Measurements from ENCODE around the gene ENG. TPM values are rescaled to one million over a fixed set of nuclear protein-coding genes. Genes with fewer than 3 reads are reported as not detected.

Gene ENG
- total RNA-seq, 3 donors from 2014 or later (not counting 1 experiment from before 2014, with no cell fraction given): 8.5 to 13.6 (median 12.3) TPM

GRCh38 chr9:127772603-127773002 is 81.9 kb downstream of the ENG start:
- H3K4me1 ChIP-seq (ENCODE audit: control insufficient read depth, insufficient read depth, low read length): peaks cover 77% of the 10 kb centered on the region
- ATAC-seq (no peak), DNase-seq (no peak)
- H3K27me3 ChIP-seq (ENCODE audit: control insufficient read depth, insufficient read depth, low read length): no peaks in the 10 kb centered on the region
- Mint-ChIP-seq H3K36me3 (no peaks in the 10 kb centered on the region), H3K9me3 (no peaks in the 10 kb centered on the region), H3K27ac (peak overlapping the region; percentile 72 to 99), H3K4me3 (no peak overlapping the region), H3K4me1 (peaks cover 49 to 63% of the 10 kb centered on the region in 2 donors), H3K27me3 (ENCODE audit: low read depth in 2 of 2) (no peaks in the 10 kb centered on the region)
- intact Hi-C loops (cut with micrococcal nuclease): loop anchor here (10.0 kb wide), 1 partner anchor 292 kb away; the partner anchor contains the start of genes NAIF1 and SLC25A25
- 96% methylated on average over 5 of the region's 5 CpGs for WGBS (ENCODE audit: insufficient coverage)
- H3K27ac ChIP-seq (ENCODE audit: low read length): no peak overlapping the region
- TF ChIP-seq CTCF (IDR thresholded peaks at IDR 0.05): no peak
- no peaks in the 10 kb centered on the region for H3K9me3 ChIP-seq (ENCODE audit: control insufficient read depth, insufficient read depth, low read length)
- peaks cover 47% of the 10 kb centered on the region for H3K36me3 ChIP-seq (ENCODE audit: control insufficient read depth, insufficient read depth, low read length)
- H3K4me3 ChIP-seq (ENCODE audit: low read length): no peak overlapping the region

GRCh38 chr9:127771570-127772189 is 82.8 kb downstream of the ENG start:
- TF ChIP-seq CTCF (IDR thresholded peaks at IDR 0.05): no peak
- no peak overlapping the region for H3K4me3 ChIP-seq (ENCODE audit: low read length)
- DNase-seq (no peak), ATAC-seq (peak; percentile 63 to 85 (median 73))
- H3K36me3 Mint-ChIP-seq: no peaks in the 10 kb centered on the region
- peak overlapping the region; percentile 90 for H3K27ac ChIP-seq (ENCODE audit: low read length)
- H3K9me3 ChIP-seq (ENCODE audit: control insufficient read depth, insufficient read depth, low read length): no peaks in the 10 kb centered on the region
- no peaks in the 10 kb centered on the region for H3K27me3 ChIP-seq (ENCODE audit: control insufficient read depth, insufficient read depth, low read length)
- no peaks in the 10 kb centered on the region for H3K27me3 Mint-ChIP-seq (ENCODE audit: low read depth in 2 of 2)
- H3K4me3 Mint-ChIP-seq: peak overlapping the region; percentile 87
- H3K27ac Mint-ChIP-seq: peak overlapping the region; percentile 95 to 99
- H3K36me3 ChIP-seq (ENCODE audit: control insufficient read depth, insufficient read depth, low read length): peaks cover 56% of the 10 kb centered on the region
- no peaks in the 10 kb centered on the region for H3K9me3 Mint-ChIP-seq
- 14% methylated on average over 17 of the region's 19 CpGs for WGBS (ENCODE audit: insufficient coverage)
- H3K4me1 Mint-ChIP-seq: peaks cover 53 to 63% of the 10 kb centered on the region in 2 donors
- intact Hi-C loops (cut with micrococcal nuclease): loop anchor here (1.0 to 10.0 kb wide), 3 partner anchors 12 to 293 kb away; partner anchors contain the start of genes FPGS, NAIF1 and SLC25A25
- peaks cover 82% of the 10 kb centered on the region for H3K4me1 ChIP-seq (ENCODE audit: control insufficient read depth, insufficient read depth, low read length)

GRCh38 chr9:127770905-127771569 is 83.4 kb downstream of the ENG start:
- Histone ChIP-seq H3K27ac (ENCODE audit: low read length) (peak overlapping the region; percentile 90), H3K4me1 (ENCODE audit: control insufficient read depth, insufficient read depth, low read length) (peaks cover 82% of the 10 kb centered on the region), H3K4me3 (ENCODE audit: low read length) (peak overlapping the region; percentile 53), H3K9me3 (ENCODE audit: control insufficient read depth, insufficient read depth, low read length) (no peaks in the 10 kb centered on the region), H3K27me3 (ENCODE audit: control insufficient read depth, insufficient read depth, low read length) (no peaks in the 10 kb centered on the region), H3K36me3 (ENCODE audit: control insufficient read depth, insufficient read depth, low read length) (peaks cover 60% of the 10 kb centered on the region)
- intact Hi-C loops (cut with micrococcal nuclease): loop anchor here (1.0 to 10.0 kb wide), 3 partner anchors 12 to 294 kb away; partner anchors contain the start of genes FPGS, NAIF1 and SLC25A25
- ATAC-seq (peak; percentile 80 to 93 (median 83)), DNase-seq (peak; percentile 93 to 96)
- H3K27me3 Mint-ChIP-seq (ENCODE audit: low read depth in 2 of 2): no peaks in the 10 kb centered on the region
- H3K4me3 Mint-ChIP-seq: peak overlapping the region; percentile 87
- H3K4me1 Mint-ChIP-seq: peaks cover 54 to 63% of the 10 kb centered on the region in 2 donors
- H3K9me3 Mint-ChIP-seq: no peaks in the 10 kb centered on the region
- TF ChIP-seq CTCF (IDR thresholded peaks at IDR 0.05): no peak
- H3K27ac Mint-ChIP-seq: peak overlapping the region; percentile 95 to 99
- H3K36me3 Mint-ChIP-seq: no peaks in the 10 kb centered on the region
- under 1% methylated on average over 41 of the region's 43 CpGs for WGBS (ENCODE audit: insufficient coverage)

All from natural killer cell (primary cell).